Measurements from ENCODE around the gene CCM2L.

DNA sequence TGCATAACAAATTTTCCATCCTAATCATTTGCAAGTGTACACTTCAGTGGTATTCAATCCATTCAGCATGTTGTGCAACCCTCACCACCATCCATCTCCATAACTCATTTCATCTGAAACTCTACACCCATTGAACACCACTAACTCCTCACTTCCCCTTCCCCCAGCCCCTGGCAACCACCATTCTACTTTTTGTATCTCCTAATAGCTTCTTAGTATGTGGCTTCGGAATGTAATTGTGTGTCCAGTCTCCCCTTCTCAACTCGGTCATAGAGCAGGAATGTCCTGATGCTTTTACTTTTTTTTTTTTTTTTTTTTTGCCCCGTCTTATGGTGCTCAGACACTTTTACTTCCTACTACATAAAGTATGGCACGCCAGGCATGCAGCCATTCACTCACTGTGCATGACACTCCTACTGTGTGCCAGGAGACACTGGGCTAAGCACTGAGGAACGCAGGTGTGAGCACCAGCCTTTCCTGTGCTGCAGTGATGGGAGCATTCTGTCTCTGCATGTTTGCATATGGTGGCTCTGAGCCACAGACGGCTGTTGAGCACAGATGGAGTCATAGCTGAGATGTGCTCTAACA is 57.1 kb downstream of the CCM2L start:
- no peak for TF ChIP-seq POLR2AphosphoS5 (IDR thresholded peaks at IDR 0.05; ENCODE audit: low read depth, low read length)
- no peak for TF ChIP-seq POLR2A (IDR thresholded peaks at IDR 0.05; ENCODE audit: low read depth, low read length)
- TF ChIP-seq TAF1 (IDR thresholded peaks at IDR 0.05; ENCODE audit: borderline replicate concordance, low read depth, low read length) = no peak
